Erythroblast (primary cell): ENCODE measurements around the gene DYDC1.
"Not testable (repeated sequence)": the region's sequence is repeated elsewhere in the genome, so short reads cannot be mapped to it uniquely, and the experiment has no call there.

Experiments used
- DNase-seq, 2 experiments: peaks; one replicate each; lab custom pipeline; 2025; lab: John Stamatoyannopoulos, UW
- GATA1 ChIP-seq: IDR thresholded peaks from 2 replicates; pipeline ENCODE4 v1.6.1; 2011; ENCODE audit warnings: low read depth, mild to moderate bottlenecking, control low read depth, low read length, moderate library complexity
- POLR2A ChIP-seq: IDR thresholded peaks from 2 replicates; pipeline ENCODE4 v1.6.1; 2011; ENCODE audit warnings: mild to moderate bottlenecking, low read length

Gene DYDC1

GRCh38 chr10:80319725-80320290, 36.7 kb downstream of the DYDC1 start:
- DNase-seq: no peak
- no peak for TF ChIP-seq GATA1
- TF ChIP-seq POLR2A: no peak

- no peak for DNase-seq
- TF ChIP-seq POLR2A: no peak
- no peak for TF ChIP-seq GATA1
These were observed 37.2 kb downstream of the DYDC1 start for GRCh38 chr10:80319318-80319717.

GRCh38 chr10:80318742-80319141, 37.8 kb downstream of the DYDC1 start:
- TF ChIP-seq POLR2A (no peak), GATA1 (no peak)
- no peak for DNase-seq

GRCh38 chr10:80315391-80315790, 41.2 kb downstream of the DYDC1 start:
- no peak for DNase-seq
- TF ChIP-seq POLR2A: no peak
- no peak for TF ChIP-seq GATA1

GRCh38 chr10:80313523-80313922, 43.0 kb downstream of the DYDC1 start:
- TF ChIP-seq GATA1: no peak
- no peak for TF ChIP-seq POLR2A
- no peak for DNase-seq

- DNase-seq: not testable (repeated sequence)
These were observed 50.6 kb downstream of the DYDC1 start for GRCh38 chr10:80305989-80306388.

GRCh38 chr10:80296942-80297341, 59.6 kb downstream of the DYDC1 start:
- no peak for TF ChIP-seq GATA1
- no peak for TF ChIP-seq POLR2A
- DNase-seq: no peak

- no peak for DNase-seq
- TF ChIP-seq GATA1 (no peak), POLR2A (no peak)
These were observed 63.8 kb downstream of the DYDC1 start for GRCh38 chr10:80292607-80293239.

GRCh38 chr10:80290474-80291220, 65.9 kb downstream of the DYDC1 start:
- DNase-seq: no peak
- no peak for TF ChIP-seq POLR2A
- no peak for TF ChIP-seq GATA1

- TF ChIP-seq GATA1 (no peak), POLR2A (no peak)
- no peak for DNase-seq
These were observed 66.9 kb downstream of the DYDC1 start, which contains the start of gene MAT1A for GRCh38 chr10:80289451-80290287. Gene MAT1A (minus strand): TSS chr10:80289658. CDS start chr10:80289423, 235 bp downstream.

GRCh38 chr10:80288849-80289248, 67.7 kb downstream of the DYDC1 start:
- no peak for TF ChIP-seq GATA1
- TF ChIP-seq POLR2A: no peak
- no peak for DNase-seq
